LNCAP (cell line): ENCODE data around the gene ST3GAL2.
A peak's percentile ranks its signal among the peaks of the same experiment; 100 is the strongest.

ENCODE experiments used
- TF ChIP-seq, protein P1 (sequence below): fragments of 450-650 bp; IDR thresholded peaks from 2 replicates; pipeline ENCODE4 v1.5.1; 2017; ENCODE audit warnings: mild to moderate bottlenecking

ST3GAL2 gene

DNA sequence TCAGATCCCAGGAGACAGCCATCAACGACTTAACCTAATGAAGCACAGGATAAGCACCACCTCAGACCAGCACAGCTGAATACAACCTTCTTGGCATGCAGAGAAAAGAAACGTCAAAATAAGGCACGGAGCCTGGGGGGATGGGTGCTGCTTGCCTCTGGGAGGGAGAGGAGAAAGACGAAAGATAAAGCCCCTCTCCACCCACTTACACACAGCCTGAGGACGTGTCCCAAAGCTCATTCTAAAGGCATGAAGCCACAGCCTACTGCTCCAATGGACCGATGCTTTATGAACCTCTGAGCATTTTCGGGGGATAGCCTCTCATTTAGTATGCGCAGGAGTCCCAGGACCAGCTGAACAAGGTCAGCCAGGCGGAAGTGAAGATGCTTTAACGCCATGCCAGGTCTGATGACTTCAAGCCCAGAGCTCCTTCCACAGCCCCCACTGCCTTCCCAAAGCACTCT, 31.1 kb downstream of the ST3GAL2 start:
- TF ChIP-seq, protein P1, sequence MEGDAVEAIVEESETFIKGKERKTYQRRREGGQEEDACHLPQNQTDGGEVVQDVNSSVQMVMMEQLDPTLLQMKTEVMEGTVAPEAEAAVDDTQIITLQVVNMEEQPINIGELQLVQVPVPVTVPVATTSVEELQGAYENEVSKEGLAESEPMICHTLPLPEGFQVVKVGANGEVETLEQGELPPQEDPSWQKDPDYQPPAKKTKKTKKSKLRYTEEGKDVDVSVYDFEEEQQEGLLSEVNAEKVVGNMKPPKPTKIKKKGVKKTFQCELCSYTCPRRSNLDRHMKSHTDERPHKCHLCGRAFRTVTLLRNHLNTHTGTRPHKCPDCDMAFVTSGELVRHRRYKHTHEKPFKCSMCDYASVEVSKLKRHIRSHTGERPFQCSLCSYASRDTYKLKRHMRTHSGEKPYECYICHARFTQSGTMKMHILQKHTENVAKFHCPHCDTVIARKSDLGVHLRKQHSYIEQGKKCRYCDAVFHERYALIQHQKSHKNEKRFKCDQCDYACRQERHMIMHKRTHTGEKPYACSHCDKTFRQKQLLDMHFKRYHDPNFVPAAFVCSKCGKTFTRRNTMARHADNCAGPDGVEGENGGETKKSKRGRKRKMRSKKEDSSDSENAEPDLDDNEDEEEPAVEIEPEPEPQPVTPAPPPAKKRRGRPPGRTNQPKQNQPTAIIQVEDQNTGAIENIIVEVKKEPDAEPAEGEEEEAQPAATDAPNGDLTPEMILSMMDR: no peak

DNA sequence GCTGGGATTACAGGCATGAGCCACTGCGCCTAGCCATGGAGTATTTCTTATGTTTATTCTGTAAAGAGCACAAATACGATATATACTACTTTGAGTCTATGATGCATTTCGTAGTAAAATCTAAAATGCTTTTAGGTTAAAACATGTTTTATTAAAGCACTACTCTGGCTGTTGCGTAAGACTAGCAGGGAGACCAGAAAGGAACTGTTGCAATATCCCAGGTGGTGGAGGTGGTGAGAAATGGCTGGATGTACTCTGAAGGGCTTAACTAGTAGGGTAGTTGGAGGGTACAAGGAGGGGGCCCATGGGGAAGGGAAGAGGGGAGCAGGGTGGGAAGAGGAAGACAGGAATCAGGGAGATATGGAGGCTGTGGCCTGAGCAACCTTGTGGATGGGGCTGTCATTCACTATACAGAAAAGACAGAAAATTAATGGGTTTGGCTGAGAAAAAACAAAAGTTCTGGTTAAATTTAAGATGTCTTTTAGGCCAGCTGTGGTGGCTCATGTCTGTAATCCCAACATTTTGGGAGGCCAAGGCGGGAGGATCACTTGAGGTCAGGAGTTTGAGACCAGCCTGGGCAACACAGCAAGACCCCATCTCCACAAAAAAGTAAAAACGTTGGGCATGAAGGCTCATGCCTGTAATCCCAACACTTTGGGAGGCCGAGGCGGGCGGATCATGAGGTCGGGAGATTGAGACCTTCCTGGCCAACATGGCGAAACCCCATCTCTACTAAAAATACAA, 35.8 kb downstream of the ST3GAL2 start:
- TF ChIP-seq, protein P1: no peak

DNA sequence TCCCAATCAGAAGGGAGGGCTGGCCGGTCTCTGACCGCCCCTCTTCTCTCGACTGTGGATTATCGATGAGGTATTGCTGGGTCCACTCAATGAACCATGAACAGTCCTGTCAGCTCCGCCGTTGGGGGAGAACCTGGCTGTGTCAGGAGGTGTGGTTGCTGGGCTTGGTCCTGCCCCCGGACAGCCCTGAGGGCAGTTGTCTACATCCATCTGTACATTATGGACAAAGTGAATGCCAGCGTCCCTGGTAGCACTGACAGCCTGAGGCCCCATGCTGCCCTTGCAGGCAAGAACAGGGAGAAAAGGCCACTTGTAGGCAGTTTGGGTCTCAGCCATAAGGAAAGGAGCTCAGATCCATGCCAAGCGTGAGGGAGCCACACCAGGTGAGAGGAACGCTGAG, 38.9 kb downstream of the ST3GAL2 start:
- TF ChIP-seq, protein P1: no peak

DNA sequence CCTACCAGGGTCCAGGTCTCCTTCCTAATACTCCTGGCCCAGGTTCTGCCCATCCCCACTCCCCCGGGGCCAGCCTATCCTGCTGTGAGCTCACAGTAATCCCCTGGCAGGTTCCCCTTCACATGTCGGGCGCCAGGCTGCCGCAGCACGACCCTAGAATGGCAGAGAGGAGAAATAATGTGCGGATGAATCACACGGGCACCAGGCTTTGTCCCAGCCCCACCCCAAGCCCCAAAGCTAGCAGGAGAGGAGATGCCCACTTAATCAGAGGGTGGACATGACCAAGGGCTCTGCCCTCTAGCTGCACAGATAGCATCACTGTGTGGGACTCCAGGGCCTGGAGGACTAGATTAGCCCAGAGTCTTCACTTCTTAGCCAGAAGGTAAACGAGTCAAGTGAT, 39.5 kb downstream of the ST3GAL2 start:
- TF ChIP-seq, protein P1: no peak

DNA sequence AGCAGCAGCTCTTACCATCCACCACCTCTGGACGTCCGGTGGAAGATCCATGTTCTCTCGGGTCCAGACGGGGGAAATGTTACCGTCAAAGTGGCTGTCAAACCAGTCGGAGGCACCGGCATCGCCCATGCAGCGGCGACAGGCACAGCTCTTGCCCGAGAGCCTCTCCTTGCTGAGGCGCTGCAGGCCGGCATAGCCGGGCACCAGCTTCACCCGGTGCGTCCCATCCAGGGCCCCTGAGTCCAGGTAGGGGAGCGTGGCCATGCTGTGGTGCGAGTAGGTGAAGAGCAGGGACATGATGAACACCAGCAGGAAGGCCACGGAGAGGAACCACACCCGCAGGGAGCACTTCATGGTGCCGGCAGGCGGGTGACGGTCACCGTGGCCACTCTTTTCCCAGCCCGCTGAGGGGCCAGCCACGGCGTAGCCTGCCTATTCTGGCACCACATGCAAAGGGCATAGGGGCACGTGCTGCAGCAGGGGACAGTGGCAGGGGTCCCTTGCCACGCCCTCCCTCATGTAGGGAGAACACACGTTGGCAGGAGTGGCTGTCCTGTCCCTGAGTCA, 40.6 kb downstream of the ST3GAL2 start:
- TF ChIP-seq, protein P1: no peak

DNA sequence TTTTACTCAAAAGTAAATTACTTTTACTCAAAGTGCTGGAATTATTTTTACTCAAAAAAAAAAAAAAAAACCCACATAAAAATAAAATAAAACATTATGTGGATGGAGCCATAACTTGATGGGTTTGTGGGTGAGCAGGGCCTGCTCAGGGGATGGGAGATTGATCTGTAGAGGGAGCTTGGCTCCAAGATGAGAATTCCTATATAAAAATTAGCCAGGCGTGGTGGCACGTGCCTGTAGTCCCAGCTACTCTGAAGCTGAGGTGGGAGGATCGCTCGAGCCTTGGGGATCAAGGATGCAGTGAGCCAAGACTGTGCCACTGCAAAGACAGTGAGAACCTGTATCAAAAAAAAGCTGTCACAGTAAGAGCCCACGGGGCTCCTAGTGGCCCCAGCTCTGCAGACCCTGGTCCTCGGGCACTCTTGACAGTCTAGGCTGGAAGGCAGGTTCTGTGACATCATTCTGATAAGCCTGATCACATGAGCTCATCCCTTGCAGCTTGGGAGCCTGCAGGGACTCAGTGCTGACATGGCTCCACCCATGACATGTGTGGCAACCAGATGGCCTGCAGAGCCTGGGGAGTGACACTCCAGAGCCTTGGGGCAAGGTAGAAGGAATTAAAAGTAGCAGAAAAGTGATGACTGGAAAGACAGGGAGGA, 42.5 kb downstream of the ST3GAL2 start:
- TF ChIP-seq, protein P1: no peak

DNA sequence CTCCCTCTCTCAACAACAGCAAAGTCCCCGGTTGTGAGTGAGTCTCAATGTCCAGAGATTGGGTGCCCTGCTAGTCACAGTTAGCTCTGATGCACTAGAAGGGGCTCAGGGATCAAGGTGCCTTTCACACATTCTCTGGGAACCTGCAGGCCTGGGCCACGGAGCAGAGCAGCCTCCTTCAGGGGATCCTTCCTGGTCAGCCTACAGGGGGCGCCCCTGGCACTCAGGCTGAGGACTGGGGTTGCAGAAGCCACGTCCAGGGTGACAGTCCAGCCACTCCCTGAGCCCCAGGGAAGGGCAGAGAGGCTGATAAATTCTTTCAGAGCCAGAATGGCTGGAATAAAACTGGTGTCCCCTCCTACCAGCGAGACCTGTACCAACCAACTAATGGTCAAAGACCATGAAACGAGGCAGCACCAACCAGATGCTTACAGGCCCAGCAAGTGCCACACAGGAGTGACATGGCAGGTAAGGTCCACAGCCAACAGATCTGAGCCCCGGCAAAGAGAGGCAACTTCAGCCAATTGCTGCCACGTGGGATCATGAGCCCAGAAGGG, 43.5 kb downstream of the ST3GAL2 start:
- TF ChIP-seq, protein P1: peak; percentile 77
